NCI-H1930 (cell line): ENCODE measurements around the gene BCAT1.

Experiments
- DNase-seq, 2 experiments: peaks; one replicate each; lab custom pipeline; 2025; lab: John Stamatoyannopoulos, UW

BCAT1 gene

GRCh38 chr12:24808651-24809050, 140.2 kb downstream of the BCAT1 start:
- DNase-seq, result no peak

- DNase-seq, result no peak
Observed at GRCh38 chr12:24806386-24806785, 142.5 kb downstream of the BCAT1 start.

GRCh38 chr12:24803430-24804245, 145.3 kb downstream of the BCAT1 start:
- DNase-seq, result no peak

- no peak for DNase-seq
Observed at GRCh38 chr12:24798335-24798734, 150.6 kb downstream of the BCAT1 start.

GRCh38 chr12:24797901-24798300, 151.0 kb downstream of the BCAT1 start:
- DNase-seq, result no peak

- no peak for DNase-seq
Observed at GRCh38 chr12:24796876-24797275, 152.0 kb downstream of the BCAT1 start.

- no peak for DNase-seq
Observed at GRCh38 chr12:24795699-24796347, 153.1 kb downstream of the BCAT1 start.

- DNase-seq, result no peak
Observed at GRCh38 chr12:24791622-24792021, 157.3 kb downstream of the BCAT1 start.

- DNase-seq, result no peak
Observed at GRCh38 chr12:24788886-24789285, 160.0 kb downstream of the BCAT1 start.

- no peak for DNase-seq
Observed at GRCh38 chr12:24780697-24781368, 168.1 kb downstream of the BCAT1 start.

- DNase-seq, result peak in 1 of 2 experiments; percentile 21
Observed at GRCh38 chr12:24778486-24779304, 170.2 kb downstream of the BCAT1 start.

GRCh38 chr12:24777359-24777758, 171.5 kb downstream of the BCAT1 start:
- DNase-seq, result no peak

GRCh38 chr12:24776861-24777260, 172.0 kb downstream of the BCAT1 start:
- DNase-seq, result no peak

GRCh38 chr12:24775073-24775472, 173.8 kb downstream of the BCAT1 start:
- DNase-seq, result no peak

- DNase-seq, result no peak
Observed at GRCh38 chr12:24773996-24774395, 174.9 kb downstream of the BCAT1 start.

- no peak for DNase-seq
Observed at GRCh38 chr12:24772813-24773212, 176.1 kb downstream of the BCAT1 start.

- no peak for DNase-seq
Observed at GRCh38 chr12:24770821-24771220, 178.1 kb downstream of the BCAT1 start.

GRCh38 chr12:24770334-24770733, 178.6 kb downstream of the BCAT1 start:
- no peak for DNase-seq

- no peak for DNase-seq
Observed at GRCh38 chr12:24769682-24770081, 179.2 kb downstream of the BCAT1 start.

GRCh38 chr12:24768415-24768814, 180.5 kb downstream of the BCAT1 start:
- DNase-seq, result no peak

GRCh38 chr12:24767016-24767415, 181.9 kb downstream of the BCAT1 start:
- DNase-seq, result no peak

GRCh38 chr12:24764712-24765111, 184.2 kb downstream of the BCAT1 start:
- DNase-seq, result no peak
